ENCODE results near the gene PYROXD2.

Gene PYROXD2

GRCh38 chr10:98417973-98418664, 3.1 kb upstream of the PYROXD2 start:
- TF ChIP-seq CTCF (IDR thresholded peaks at IDR 0.05; ENCODE audit: low read depth, low read length, poor library complexity, severe bottlenecking) (no peak), EZH2phosphoT487 (IDR thresholded peaks at IDR 0.05; ENCODE audit: borderline replicate concordance, low read length) (no peak)
- no peaks in the 10 kb centered on the region for H4K20me1 ChIP-seq (ENCODE audit: control insufficient read depth, insufficient read depth, low read depth, low read length)
- H3K27me3 ChIP-seq (ENCODE audit: control insufficient read depth, low read length) = no peaks in the 10 kb centered on the region
- H3F3A ChIP-seq (ENCODE audit: control insufficient read depth, insufficient read depth) = no peaks in the 10 kb centered on the region
- H3K4me3 ChIP-seq (ENCODE audit: low read length) = no peak overlapping the region
- no peaks in the 10 kb centered on the region for H3K9me2 ChIP-seq (replicated peaks; ENCODE audit: control insufficient read depth, low read length)
- no peak overlapping the region for H3K27ac ChIP-seq (ENCODE audit: low read depth, low read length)
- H3K4me2 ChIP-seq (ENCODE audit: low read length) = no peak overlapping the region
- peaks cover 8% of the 10 kb centered on the region for H3K4me1 ChIP-seq (ENCODE audit: control insufficient read depth, low read length)
- peaks cover 6% of the 10 kb centered on the region; the same call in 1 of the 2 replicates for H3K36me3 ChIP-seq (ENCODE audit: control insufficient read depth, low read length)
- no peaks in the 10 kb centered on the region for H3K79me2 ChIP-seq (ENCODE audit: control insufficient read depth, low read length)
- H3K9me3 ChIP-seq (ENCODE audit: control insufficient read depth, insufficient read depth, low read length) = no peaks in the 10 kb centered on the region

- H4K20me1 ChIP-seq (ENCODE audit: control insufficient read depth, insufficient read depth, low read depth, low read length) = no peaks in the 10 kb centered on the region
- peaks cover 6% of the 10 kb centered on the region; the same call in 1 of the 2 replicates for H3K36me3 ChIP-seq (ENCODE audit: control insufficient read depth, low read length)
- peaks cover 8% of the 10 kb centered on the region for H3K4me1 ChIP-seq (ENCODE audit: control insufficient read depth, low read length)
- TF ChIP-seq CTCF (IDR thresholded peaks at IDR 0.05; ENCODE audit: low read depth, low read length, poor library complexity, severe bottlenecking) (no peak), EZH2phosphoT487 (IDR thresholded peaks at IDR 0.05; ENCODE audit: borderline replicate concordance, low read length) (no peak)
- H3K4me2 ChIP-seq (ENCODE audit: low read length) = no peak overlapping the region
- H3K27ac ChIP-seq (ENCODE audit: low read depth, low read length) = no peak overlapping the region
- no peaks in the 10 kb centered on the region for H3K9me2 ChIP-seq (replicated peaks; ENCODE audit: control insufficient read depth, low read length)
- no peak overlapping the region for H3K4me3 ChIP-seq (ENCODE audit: low read length)
- no peaks in the 10 kb centered on the region for H3K27me3 ChIP-seq (ENCODE audit: control insufficient read depth, low read length)
- H3F3A ChIP-seq (ENCODE audit: control insufficient read depth, insufficient read depth) = no peaks in the 10 kb centered on the region
- no peaks in the 10 kb centered on the region for H3K9me3 ChIP-seq (ENCODE audit: control insufficient read depth, insufficient read depth, low read length)
- H3K79me2 ChIP-seq (ENCODE audit: control insufficient read depth, low read length) = no peaks in the 10 kb centered on the region
Measured at GRCh38 chr10:98417481-98417959, 2.5 kb upstream of the PYROXD2 start.

- H3K27ac ChIP-seq (ENCODE audit: low read depth, low read length) = no peak overlapping the region
- H3K9me2 ChIP-seq (replicated peaks; ENCODE audit: control insufficient read depth, low read length) = no peaks in the 10 kb centered on the region
- H3K4me2 ChIP-seq (ENCODE audit: low read length) = no peak overlapping the region
- H3K79me2 ChIP-seq (ENCODE audit: control insufficient read depth, low read length) = no peaks in the 10 kb centered on the region
- peaks cover 8% of the 10 kb centered on the region for H3K4me1 ChIP-seq (ENCODE audit: control insufficient read depth, low read length)
- no peaks in the 10 kb centered on the region for H3K9me3 ChIP-seq (ENCODE audit: control insufficient read depth, insufficient read depth, low read length)
- H3F3A ChIP-seq (ENCODE audit: control insufficient read depth, insufficient read depth) = no peaks in the 10 kb centered on the region
- no peaks in the 10 kb centered on the region for H4K20me1 ChIP-seq (ENCODE audit: control insufficient read depth, insufficient read depth, low read depth, low read length)
- TF ChIP-seq CTCF (IDR thresholded peaks at IDR 0.05; ENCODE audit: low read depth, low read length, poor library complexity, severe bottlenecking) (no peak), EZH2phosphoT487 (IDR thresholded peaks at IDR 0.05; ENCODE audit: borderline replicate concordance, low read length) (no peak)
- no peaks in the 10 kb centered on the region for H3K27me3 ChIP-seq (ENCODE audit: control insufficient read depth, low read length)
- peaks cover 6% of the 10 kb centered on the region; the same call in 1 of the 2 replicates for H3K36me3 ChIP-seq (ENCODE audit: control insufficient read depth, low read length)
- H3K4me3 ChIP-seq (ENCODE audit: low read length) = no peak overlapping the region
Measured at GRCh38 chr10:98416606-98417388, 1.8 kb upstream of the PYROXD2 start.
